MM.1S (cell line): ENCODE measurements around the gene PRDM5.

ENCODE experiments used
- DNase-seq: peaks from one replicate; pipeline ENCODE4 v3.0.0-alpha.2; 2015
- H2AFZ ChIP-seq: fragments of 300-600 bp; sonication (generic); 2 replicates; pipeline ENCODE4 v1.6.0; 2016; ENCODE audit warnings: antibody characterized with exemption, low read length
- H3F3A ChIP-seq: fragments of 300-600 bp; sonication (generic); 2 replicates; pipeline ENCODE4 v1.6.1; 2016; ENCODE audit warnings: mild to moderate bottlenecking, antibody characterized with exemption, low read length, moderate library complexity, mixed read lengths; ENCODE audit not compliant: insufficient read depth
- H3K27ac ChIP-seq: fragments of 300-600 bp; sonication (generic); 2 replicates; pipeline ENCODE4 v1.5.1; 2016; ENCODE audit warnings: mild to moderate bottlenecking, low read length
- H3K27me3 ChIP-seq: fragments of 300-600 bp; sonication (generic); replicated peaks from 2 replicates; pipeline ENCODE4 v1.6.0; 2016; ENCODE audit warnings: low read length; ENCODE audit not compliant: insufficient read depth
- H3K36me3 ChIP-seq: fragments of 300-600 bp; sonication (generic); replicated peaks from 2 replicates; pipeline ENCODE4 v1.6.1; 2016; ENCODE audit warnings: mild to moderate bottlenecking, low read length, mixed read lengths; ENCODE audit not compliant: insufficient read depth
- H3K4me1 ChIP-seq: fragments of 300-600 bp; sonication (generic); 2 replicates; pipeline ENCODE4 v1.6.1; 2016; ENCODE audit warnings: low read length, mixed read lengths
- H3K4me2 ChIP-seq: fragments of 300-600 bp; sonication (generic); 2 replicates; pipeline ENCODE4 v1.6.0; 2016; ENCODE audit warnings: low read depth, low read length
- H3K4me3 ChIP-seq: fragments of 300-600 bp; sonication (generic); 2 replicates; pipeline ENCODE4 v1.5.1; 2016; ENCODE audit warnings: low read length, mixed read lengths
- H3K79me2 ChIP-seq: fragments of 300-600 bp; sonication (generic); 2 replicates; pipeline ENCODE4 v1.6.1; 2016; ENCODE audit warnings: mixed run types, low read length, mixed read lengths
- H3K9ac ChIP-seq: fragments of 300-600 bp; sonication (generic); 2 replicates; pipeline ENCODE4 v1.6.1; 2016; ENCODE audit warnings: low read length, mixed read lengths
- H3K9me2 ChIP-seq: fragments of 300-600 bp; sonication (generic); replicated peaks from 2 replicates; pipeline ENCODE4 v1.6.1; 2016; ENCODE audit warnings: mild to moderate bottlenecking, low read length, mixed read lengths; ENCODE audit not compliant: insufficient read depth
- H3K9me3 ChIP-seq: fragments of 300-600 bp; sonication (generic); replicated peaks from 2 replicates; pipeline ENCODE4 v1.6.1; 2016; ENCODE audit warnings: mild to moderate bottlenecking, low read length, mixed read lengths; ENCODE audit not compliant: insufficient read depth
- H4K20me1 ChIP-seq: fragments of 300-600 bp; sonication (generic); 2 replicates; pipeline ENCODE4 v1.6.1; 2016; ENCODE audit warnings: mild to moderate bottlenecking, low read length, moderate library complexity, mixed read lengths; ENCODE audit not compliant: insufficient read depth
- CTCF ChIP-seq: fragments of 300-600 bp; sonication (generic); IDR thresholded peaks from 2 replicates; pipeline ENCODE4 v1.5.1; 2016; ENCODE audit warnings: antibody characterized with exemption, low read length, mixed read lengths
- EZH2 ChIP-seq: fragments of 300-600 bp; sonication (generic); optimal IDR thresholded peaks from 2 replicates; pipeline ENCODE3; 2017; ENCODE audit warnings: low read depth, mild to moderate bottlenecking, antibody characterized with exemption, low read length, mixed read lengths
- EZH2phosphoT487 ChIP-seq: fragments of 300-600 bp; sonication (generic); IDR thresholded peaks from 2 replicates; pipeline ENCODE4 v1.6.1; 2018; ENCODE audit warnings: antibody characterized with exemption, low read length

PRDM5 gene

GRCh38 chr4:120821977-120822376 lies 100.5 kb downstream of the PRDM5 start:
- H3K36me3 ChIP-seq = no peaks in the 10 kb centered on the region
- H3K4me3 ChIP-seq = no peak overlapping the region
- no peaks in the 10 kb centered on the region for H3K9me3 ChIP-seq
- H3K27ac ChIP-seq = no peak overlapping the region
- H3K4me1 ChIP-seq = peaks cover 11% of the 10 kb centered on the region
- H3K4me2 ChIP-seq = no peak overlapping the region
- H3F3A ChIP-seq = no peaks in the 10 kb centered on the region
- no peaks in the 10 kb centered on the region for H3K9me2 ChIP-seq
- no peaks in the 10 kb centered on the region for H4K20me1 ChIP-seq
- no peaks in the 10 kb centered on the region for H3K27me3 ChIP-seq
- no peak overlapping the region for H2AFZ ChIP-seq
- H3K9ac ChIP-seq = no peak overlapping the region
- DNase-seq = no peak
- no peaks in the 10 kb centered on the region for H3K79me2 ChIP-seq
- no peak for TF ChIP-seq EZH2phosphoT487
- no peak for TF ChIP-seq CTCF
- no peak for TF ChIP-seq EZH2

GRCh38 chr4:120821029-120821428 lies 101.5 kb downstream of the PRDM5 start:
- H3K79me2 ChIP-seq = no peaks in the 10 kb centered on the region
- no peak overlapping the region for H3K4me3 ChIP-seq
- H3K4me1 ChIP-seq = peaks cover 11% of the 10 kb centered on the region
- no peak overlapping the region for H2AFZ ChIP-seq
- H3K9me2 ChIP-seq = no peaks in the 10 kb centered on the region
- no peaks in the 10 kb centered on the region for H3K36me3 ChIP-seq
- no peak overlapping the region for H3K4me2 ChIP-seq
- H3K27me3 ChIP-seq = no peaks in the 10 kb centered on the region
- no peaks in the 10 kb centered on the region for H3F3A ChIP-seq
- no peak overlapping the region for H3K9ac ChIP-seq
- no peaks in the 10 kb centered on the region for H3K9me3 ChIP-seq
- no peaks in the 10 kb centered on the region for H4K20me1 ChIP-seq
- DNase-seq = no peak
- H3K27ac ChIP-seq = no peak overlapping the region
- no peak for TF ChIP-seq EZH2
- no peak for TF ChIP-seq EZH2phosphoT487
- no peak for TF ChIP-seq CTCF

GRCh38 chr4:120819805-120820437 lies 102.6 kb downstream of the PRDM5 start:
- Histone ChIP-seq H3K4me2 (peak overlapping the region; percentile 30; the same call in 1 of the 2 replicates), H3K4me3 (no peak overlapping the region)

More at GRCh38 chr4:120819805-120820437, 102.6 kb downstream of the PRDM5 start:
- H3K27ac ChIP-seq = peak overlapping the region; percentile 24; the same call in 1 of the 2 replicates
- TF ChIP-seq CTCF = no peak
- no peak for TF ChIP-seq EZH2
- TF ChIP-seq EZH2phosphoT487 = no peak
- no peaks in the 10 kb centered on the region for H3K9me2 ChIP-seq
- DNase-seq = peak; percentile 63
- H3K79me2 ChIP-seq = no peaks in the 10 kb centered on the region
- no peaks in the 10 kb centered on the region for H3K27me3 ChIP-seq
- H3F3A ChIP-seq = no peaks in the 10 kb centered on the region
- no peaks in the 10 kb centered on the region for H3K36me3 ChIP-seq
- no peaks in the 10 kb centered on the region for H3K9me3 ChIP-seq
- peaks cover 11% of the 10 kb centered on the region for H3K4me1 ChIP-seq
- no peak overlapping the region for H3K9ac ChIP-seq
- H2AFZ ChIP-seq = no peak overlapping the region
- H4K20me1 ChIP-seq = no peaks in the 10 kb centered on the region
